Measurements from ENCODE around the gene SLC1A5.
A peak's percentile ranks its signal among the peaks of the same experiment; 100 is the strongest.

The SLC1A5 gene

DNA sequence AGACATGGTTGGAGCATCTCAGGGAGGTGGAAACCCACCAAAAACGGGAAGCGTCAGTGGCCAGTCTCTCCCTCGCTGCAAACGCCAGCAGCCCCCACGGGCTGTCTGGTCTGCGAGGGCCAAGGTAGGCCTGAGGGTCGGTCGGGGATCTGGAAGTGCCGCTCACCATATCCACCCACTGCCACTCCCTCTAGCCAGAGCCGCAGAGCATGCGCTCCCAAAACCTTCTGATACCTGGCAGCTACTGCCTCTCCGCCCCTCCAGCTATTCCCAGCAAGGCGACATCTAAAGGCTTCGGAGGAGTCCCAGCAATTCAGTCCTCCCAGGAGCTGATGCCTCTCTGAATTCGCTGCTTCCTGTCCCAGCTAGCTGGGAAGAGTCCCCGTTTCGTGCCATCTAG is 46.9 kb downstream of the SLC1A5 start:
- no peak for DNase-seq

DNA sequence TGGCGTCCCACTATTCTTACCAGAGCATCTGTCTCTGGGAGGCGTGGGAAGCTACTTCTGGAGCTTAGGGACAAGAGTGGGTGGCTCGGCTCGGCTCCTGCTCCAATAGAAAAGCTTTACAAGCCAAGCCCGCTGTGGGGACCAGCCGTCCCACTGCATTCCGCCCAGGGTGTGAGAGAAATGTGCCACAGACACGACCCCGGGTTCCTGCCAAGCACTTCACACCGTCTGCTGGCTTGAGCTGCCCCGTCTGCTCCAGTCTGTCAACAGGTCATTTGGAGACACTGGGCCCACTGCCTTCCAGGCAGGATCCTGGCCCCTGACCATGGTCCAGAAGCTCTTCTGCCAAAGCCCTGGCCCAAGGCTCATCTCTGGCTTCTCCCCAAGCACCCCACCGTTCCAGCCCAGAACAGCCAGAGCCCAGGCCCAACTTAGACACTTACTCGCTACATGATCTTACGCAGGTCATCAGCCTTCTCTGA is 49.1 kb downstream of the SLC1A5 start:
- no peak for DNase-seq

DNA sequence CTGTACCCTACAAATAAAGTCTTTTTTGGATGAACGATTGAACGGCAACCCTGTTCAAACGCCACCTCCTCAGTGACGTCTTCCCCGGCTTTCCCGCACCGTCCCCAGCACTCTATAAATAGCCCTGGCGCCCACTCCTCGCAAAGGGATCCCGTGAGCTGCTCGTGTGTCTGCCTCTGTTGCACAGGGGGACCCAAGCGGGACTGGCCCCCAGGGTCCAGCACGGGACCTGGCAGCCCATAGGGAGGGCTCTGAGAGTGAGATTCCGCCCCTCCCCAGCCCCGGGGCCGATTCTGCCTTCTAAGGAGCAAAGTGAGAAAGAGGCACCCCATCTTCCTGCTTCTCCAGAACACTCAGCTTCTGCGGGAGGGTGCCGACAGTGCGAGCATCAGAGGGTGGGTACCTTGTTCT is 50.6 kb downstream of the SLC1A5 start:
- no peak for DNase-seq

DNA sequence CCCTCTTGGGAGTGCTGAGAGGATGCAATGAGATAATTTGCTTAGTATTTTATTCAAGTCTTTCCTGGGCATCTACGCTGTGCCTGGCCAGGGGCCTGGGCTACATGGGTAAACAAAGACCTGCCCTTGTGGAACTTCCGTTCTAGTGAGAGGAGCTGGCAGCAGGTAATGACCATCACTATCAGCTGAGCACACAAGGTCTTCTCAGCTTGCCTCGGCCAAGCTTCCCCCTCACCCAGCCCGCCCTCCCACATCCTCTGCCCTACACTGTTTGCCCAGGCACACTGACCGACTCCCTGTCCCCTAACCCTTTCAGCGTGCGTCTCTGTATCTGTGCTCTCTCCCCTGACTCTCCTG is 51.1 kb downstream of the SLC1A5 start:
- no peak for DNase-seq

DNA sequence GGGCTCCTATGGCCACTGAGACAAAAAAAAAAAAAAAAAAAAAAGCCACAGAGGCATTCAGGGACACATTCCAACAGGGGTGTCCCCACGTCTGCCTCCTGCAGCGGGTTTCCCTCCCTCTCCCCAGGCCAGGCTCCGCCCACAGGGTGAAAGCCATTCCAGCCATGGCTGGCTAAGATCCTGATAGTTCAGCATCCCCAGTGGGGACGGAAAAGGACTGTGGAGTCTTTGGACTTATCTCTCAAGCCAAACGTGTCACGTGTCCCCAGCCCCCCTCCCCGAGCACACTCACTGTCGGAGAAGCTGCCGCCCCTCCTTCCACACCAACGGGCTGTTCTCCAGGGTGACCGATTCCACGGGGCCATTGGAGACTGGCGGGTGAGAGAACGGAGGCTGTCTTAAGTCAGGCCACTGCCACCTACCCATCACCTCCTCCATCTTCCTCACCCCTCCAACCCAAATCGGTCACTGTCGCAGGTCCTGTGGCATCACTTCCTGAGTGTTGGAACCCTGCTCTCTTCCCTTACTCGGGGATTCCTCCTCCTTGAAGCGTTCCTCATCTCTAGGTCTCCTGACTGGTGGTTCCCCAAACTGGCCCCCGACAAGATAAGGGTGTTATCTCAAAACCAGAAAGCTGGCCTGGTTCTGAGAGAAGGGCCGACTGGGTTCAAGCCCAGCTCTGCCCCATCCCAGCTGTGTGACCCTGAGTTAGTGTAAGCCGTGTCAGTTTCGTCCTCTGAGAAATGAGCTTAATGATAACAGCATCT is 51.7 kb downstream of the SLC1A5 start:
- DNase-seq = peak; percentile 84

DNA sequence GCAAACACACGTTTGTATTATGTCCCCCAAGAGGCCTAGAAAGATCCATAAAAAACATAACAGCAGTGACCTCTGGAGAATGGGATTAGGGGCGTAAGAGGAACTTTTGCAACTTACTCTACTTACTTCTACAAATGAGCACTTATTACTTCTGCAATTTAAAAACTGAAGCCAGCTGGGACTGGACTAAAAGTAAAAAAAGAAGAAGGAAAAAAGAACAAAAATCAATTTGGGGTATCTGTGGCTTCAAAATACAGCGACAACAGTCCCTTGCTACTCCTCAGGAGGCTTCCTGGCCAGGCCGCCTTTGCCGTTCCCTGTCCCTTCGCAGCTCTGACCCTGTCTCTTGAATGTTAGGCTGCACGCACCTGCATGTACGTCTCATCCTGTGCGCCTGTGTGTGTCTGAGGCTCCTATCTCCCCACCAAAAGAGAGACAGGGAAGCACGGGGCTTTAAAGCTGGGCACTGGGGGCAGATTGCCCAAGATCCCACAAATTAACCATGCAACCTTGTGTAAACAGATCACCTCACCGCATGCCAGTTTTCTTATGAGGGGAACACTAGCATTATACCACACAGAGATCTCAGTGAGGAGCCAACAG is 54.6 kb downstream of the SLC1A5 start:
- DNase-seq = no peak

DNA sequence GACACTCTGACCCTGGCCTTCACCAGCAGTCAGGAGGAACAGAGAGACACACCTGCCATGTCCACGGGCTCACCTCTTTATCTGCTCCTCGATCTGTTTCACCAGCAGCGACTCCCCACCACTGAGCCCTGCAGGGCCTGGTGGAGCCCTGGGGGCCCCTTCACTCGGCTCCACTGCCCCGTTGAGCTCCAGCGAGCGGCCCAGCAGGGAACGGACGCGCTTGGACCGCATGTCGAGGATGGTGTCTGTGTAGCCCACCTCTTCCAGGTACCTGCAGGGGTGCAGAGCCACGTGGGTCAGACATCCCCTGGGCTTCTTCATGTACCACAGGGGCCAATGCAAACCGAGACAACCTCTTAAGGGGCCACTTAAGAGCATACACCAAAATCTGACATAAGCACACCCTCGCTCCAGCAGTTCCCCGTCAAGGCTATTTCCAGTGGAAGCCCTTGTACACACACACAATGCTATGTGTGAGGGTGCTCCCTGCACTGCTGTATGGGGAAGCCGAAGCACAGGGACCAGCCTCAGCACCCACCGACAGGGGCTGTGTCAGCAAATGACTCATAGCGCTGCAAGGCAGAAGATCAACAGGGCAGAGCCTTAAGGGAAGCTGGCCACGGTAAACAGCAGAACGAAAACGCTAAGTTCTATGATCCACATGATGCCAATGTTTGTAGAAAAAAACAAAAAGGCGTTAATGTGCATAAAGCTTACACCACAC is 55.3 kb downstream of the SLC1A5 start:
- no peak for DNase-seq

DNA sequence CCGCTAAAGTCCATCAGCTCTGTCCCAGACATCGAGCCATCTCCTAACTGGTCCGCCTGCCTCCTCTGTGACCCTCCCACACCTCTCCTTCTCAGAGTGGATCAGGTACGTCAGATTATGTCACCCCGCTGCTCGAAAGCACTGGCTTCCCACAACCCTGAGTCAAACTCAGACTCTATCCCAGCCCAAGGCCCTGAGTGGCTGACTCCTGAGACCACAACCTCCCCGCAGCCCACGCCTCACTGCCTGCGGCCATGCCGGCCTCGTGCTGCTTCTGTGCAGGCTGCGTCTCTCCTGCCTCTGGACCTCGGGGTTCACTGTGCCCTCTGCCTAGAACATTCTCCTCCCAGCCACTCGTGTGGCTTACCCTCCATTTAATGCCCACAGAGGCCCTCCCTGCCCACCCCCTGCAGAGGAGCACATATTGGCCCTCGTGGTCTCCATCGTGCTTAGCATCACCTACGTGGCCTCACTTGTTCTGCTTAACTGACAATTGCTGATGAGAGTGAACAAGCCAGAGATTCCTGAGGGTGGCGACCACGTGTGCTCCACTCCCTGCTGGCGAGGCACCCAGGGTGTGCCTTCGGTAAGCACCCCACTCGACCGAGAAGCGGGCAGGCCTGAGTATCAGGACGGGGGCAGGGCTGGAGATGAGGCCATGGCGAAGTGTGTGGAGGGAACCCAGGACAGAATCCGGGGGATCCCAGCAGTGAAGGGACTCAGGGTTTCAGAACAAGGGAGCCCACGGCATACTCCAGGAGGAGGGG is 56.0 kb downstream of the SLC1A5 start:
- no peak for DNase-seq

DNA sequence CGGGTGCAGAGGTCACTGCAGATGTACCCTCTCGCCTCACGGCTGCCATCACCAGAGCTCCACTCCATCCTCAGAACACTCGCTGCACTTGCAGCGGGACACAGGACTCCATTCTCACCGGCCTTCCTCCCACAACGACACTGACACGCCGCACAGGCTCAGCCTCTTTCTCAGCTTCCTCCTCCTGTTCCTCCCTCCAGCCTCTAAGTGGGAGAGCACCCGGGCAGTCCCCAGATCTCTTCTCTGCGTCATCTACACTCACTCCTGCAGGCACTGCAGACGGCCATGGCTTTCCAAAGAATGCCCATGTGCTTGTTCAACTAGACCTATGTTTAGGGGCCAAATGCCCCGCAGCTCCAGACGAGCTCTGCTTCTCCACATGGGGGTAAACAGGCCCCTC is 56.8 kb downstream of the SLC1A5 start:
- peak; percentile 49 for DNase-seq

DNA sequence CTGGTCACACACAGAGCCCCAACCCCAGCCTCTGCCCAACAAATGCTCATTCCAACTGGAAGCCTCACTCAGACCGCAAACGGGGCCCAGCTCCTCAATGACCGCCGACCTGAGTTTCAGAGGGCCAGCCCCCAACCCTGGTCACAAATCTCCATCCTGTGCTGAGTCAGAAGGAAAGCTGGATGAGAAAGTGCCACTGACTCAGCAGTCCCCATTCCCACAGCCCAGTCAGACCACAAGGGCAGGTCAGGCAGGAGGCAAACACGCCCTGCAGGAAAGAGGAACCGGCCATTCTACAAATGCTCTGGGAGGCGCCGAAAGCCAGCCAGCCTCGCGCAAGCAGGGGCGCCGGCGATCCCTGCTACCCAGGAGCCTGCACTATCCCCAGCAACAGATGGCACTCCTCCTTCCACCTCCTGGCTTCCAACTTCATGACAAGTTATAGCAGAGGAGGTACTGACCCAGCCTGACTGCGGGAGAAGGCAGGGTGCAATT is 57.3 kb downstream of the SLC1A5 start:
- peak; percentile 88 for DNase-seq

DNA sequence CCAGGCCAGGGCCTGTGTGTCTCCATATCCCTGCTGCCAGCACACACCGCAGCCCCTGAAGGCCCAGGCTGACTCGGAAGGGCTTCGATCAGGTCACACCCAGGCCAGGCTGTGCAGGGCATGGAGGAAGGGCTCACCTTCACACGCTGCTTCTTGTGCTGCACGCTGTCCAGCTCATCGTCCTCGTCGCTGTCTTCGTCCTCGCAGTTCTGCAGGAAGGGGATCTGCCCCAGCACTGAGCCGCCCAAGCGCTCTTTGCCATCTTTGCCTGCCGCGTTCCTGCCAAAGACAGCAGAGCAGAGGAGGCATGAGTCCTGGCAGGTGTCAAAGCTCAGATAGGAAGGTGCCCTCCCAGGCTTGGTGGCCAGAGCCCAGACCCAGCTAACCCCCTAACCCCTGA is 57.8 kb downstream of the SLC1A5 start:
- no peak for DNase-seq

DNA sequence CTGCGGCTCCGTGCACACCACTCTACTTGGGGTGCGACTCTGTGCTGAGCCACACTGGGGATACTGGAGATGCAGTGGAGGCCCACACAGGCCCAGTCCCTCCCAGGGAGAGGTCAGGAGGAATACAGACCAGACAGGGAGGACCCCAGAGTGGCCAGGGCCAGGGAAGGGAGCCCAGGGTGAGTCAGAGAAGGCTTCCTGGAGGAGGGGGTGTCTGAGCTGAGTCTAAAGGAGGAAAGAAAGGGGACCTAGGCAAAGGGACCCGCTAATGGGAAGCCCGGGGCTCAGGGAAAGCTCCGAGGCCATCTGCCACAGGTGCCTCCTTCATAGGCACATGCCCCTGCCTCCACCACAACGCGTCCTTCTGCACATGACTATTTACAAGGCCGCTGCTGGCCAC is 58.2 kb downstream of the SLC1A5 start:
- no peak for DNase-seq

DNA sequence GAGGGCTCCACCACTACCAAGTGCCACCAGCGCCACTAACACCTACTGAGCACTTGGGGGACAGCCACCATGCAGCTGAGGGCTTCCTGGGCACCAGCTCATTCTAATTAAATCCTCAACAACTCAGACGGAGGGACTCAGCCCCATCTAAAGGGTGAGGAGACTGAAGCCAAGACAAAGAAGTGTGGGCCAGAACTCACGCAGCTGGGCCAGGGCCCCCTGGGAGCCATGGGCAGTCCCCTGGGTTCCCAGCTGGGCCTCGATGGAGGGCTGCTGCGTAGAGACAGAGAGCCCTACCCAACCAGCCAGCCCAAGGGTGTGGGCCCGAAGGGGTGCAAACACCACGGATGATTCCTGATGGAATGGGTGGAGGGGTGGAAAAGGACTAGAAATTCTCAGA is 58.7 kb downstream of the SLC1A5 start:
- no peak for DNase-seq

DNA sequence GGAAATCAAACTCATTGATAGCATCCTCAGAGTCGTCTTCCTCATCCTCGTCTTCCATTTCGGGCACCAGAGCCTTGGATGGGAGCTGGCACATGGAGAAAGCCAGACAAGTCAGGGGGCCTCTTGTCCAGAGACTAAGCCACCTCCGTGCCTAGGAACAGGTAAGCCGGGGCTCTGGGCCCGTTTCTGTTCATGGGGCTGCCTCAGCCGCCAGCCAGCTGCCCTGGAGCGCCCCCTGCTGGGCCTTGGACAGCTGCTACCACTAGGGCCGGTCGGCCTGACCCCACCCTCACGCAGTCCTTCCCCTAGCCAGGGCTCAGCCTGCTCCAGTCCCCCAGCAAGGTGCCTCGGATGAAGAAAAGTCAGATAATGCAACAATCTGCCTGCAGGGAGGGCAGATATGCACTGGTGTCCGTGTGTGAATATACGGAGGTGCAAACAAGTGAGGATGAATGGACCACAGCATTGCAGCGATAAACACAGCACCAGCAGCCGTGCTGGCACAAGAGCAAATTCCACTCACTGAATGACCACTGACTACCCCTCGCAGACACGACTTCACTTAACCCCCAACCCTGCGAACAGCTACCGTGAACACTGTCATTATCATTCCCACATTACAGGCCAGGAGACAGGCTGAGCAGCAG is 59.6 kb downstream of the SLC1A5 start:
- DNase-seq = peak; percentile 86

DNA sequence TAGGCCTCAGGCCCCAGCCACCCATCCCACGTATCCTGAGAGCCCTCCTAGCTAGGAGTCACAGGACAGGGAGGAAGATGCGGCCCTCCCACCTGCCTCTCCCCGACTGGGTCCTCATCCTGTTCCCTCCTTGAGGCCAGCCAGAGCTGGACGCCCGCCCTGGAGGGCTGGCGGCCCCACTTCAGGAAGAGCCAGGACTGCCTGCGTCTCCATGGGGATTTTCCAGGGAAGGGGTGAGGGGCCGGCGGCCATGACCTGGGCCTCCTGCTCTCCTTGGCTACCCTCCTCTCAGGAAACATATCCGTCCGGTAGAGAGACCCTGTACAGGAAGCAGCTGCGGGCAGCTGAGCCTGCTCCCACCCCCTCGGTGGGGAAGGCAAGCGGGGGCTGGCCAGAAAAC is 60.2 kb downstream of the SLC1A5 start:
- DNase-seq = no peak

DNA sequence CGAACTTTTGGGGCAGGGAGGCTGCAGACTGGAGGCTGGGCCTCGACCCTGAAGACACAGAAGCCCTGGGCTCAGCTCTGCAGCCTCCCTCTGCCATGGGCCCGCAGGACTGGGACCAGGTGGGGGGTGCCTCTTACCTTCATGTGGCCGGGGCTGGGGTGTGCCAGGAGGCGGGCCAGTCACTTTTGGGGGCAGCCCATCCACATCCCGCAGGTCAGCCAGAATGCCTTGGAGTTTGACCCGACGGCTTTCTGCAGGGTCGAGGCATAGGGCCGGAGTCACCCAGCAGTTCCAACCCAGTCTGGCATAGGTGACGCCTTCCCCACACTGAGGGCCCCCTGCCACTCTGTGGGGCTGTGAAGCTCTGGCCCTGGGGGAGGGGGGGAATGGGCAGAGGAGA is 60.6 kb downstream of the SLC1A5 start:
- DNase-seq = no peak

DNA sequence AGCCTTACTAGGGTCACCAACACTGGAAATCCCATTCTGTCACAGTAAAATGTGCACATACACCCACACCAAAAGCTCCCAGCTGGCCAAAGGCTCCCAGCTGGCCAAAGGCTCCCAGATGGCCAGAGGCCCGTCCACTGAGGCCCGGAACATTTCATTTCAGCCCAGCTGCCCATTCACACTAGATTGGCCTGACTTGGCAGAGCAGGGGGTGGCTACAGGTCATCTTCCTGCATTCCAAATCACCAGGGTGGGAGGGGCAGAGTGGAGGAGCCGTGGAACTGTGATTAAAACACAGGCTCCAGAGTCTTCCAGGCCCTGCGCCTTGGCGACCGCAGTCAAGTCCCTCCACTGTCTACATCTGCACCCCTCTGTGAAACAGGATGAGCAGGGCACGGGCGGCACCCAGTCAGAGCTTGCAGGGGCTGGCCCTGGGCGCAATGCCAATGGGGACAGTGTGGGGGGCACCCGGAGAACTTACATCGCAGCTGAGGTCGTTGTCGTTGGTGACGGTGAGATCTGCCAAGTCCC is 61.4 kb downstream of the SLC1A5 start:
- no peak for DNase-seq

DNA sequence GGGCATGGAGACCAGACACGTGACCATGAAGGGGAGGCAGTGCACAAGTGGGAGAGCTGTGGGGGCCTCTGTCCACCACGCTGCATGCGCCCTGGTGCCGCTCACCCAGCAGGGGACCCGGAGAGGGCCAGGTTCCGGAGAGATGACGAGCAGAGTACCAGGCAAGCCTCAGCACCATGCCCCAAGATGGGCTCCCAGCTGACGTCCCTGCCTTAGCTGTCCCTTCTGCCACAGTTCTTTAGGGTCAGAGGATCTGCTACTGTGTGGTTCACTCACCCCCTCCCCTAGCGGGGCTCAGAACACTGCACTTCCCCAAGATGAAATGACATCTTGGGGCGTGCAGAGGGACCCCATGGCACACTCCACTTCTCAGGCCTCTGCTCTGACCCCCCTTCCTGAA is 61.8 kb downstream of the SLC1A5 start:
- no peak for DNase-seq

DNA sequence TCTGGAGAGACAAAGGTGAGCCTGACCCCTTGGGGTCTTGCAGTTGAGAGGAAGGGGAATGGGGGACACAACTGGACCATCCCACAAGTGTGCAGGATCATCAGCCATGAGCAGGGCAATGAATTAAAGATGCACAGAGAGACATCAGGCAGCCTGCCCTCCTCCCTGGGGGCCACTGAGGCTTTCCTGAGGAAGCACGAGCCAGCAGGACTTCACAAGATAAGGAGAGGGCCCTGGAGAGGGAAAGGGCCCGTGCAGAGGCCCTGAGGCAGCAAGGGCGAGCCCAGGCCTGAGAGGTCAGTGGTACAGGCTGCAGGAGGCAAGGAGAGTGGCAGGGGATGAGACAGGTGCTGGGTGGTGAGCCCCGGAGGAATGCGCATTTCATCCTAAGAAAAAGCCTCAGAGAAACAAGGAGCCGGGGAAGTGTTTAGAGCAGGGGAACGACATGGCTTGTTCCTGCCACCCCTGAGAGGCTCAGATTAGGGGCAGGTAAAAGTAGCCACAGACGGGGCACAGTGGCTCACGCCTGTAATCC is 62.5 kb downstream of the SLC1A5 start:
- DNase-seq = no peak

DNA sequence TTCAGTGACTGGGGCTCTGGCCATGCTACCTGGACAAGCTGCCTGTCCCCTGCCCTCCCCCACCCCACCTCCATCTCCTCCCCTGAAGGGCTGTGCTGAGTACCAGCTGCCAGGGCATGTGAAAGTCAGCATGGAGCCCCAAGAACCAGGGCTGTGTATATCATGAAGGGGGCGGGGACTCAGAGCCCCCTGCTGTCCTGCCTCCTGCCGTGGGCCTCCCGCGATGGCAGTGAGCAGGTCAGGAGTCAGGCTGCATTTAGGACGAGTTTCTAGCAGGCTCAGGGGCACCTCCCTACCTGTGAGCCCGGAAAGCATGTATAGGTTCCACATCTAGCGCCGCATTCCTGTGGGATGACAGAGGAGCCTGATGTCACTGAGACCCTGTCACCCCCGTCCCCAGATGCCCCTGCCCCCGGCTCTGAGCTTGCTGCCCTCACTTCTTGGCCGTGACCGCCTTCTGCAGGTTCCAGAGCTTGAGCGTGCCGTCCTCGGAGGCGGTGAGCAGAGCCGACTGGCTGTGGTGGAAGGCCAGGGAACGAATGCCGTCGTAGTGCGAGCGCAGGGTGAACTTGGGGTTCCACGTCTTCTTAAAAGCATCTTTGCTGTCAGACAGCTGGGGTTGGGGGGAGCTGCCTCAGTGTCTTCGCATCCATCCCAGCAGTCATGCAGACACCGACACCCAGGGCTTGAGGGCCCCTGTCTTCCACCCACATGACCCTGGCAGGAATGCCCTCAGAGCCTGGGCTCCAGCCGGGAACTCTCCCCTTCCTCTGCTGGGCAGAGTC is 63.2 kb downstream of the SLC1A5 start:
- DNase-seq = no peak
